NCI-H1694 (cell line): Measurements from ENCODE around the gene ARFGAP2.

Experiments
- DNase-seq: peaks from one replicate; lab custom pipeline; 2025; lab: John Stamatoyannopoulos, UW

Gene ARFGAP2

GRCh38 chr11:47186700-47187695 lies 10.3 kb upstream of the ARFGAP2 start:
- DNase-seq, result peak; percentile 31

- no peak for DNase-seq
Measured at GRCh38 chr11:47186076-47186699, 9.5 kb upstream of the ARFGAP2 start, which contains the start of gene PACSIN3. Gene PACSIN3, minus strand, starts transcription at chr11:47186434. Its CDS starts 3,707 bp downstream, at chr11:47182727.

GRCh38 chr11:47185305-47186075 lies 8.8 kb upstream of the ARFGAP2 start:
- no peak for DNase-seq

GRCh38 chr11:47184711-47185304 lies 8.1 kb upstream of the ARFGAP2 start:
- no peak for DNase-seq

GRCh38 chr11:47183969-47184368 lies 7.3 kb upstream of the ARFGAP2 start:
- no peak for DNase-seq

GRCh38 chr11:47183031-47183856 lies 6.6 kb upstream of the ARFGAP2 start:
- no peak for DNase-seq

GRCh38 chr11:47182380-47182779 lies 5.7 kb upstream of the ARFGAP2 start:
- DNase-seq, result no peak

- no peak for DNase-seq
Measured at GRCh38 chr11:47181271-47181670, 4.6 kb upstream of the ARFGAP2 start.

- DNase-seq, result no peak
Measured at GRCh38 chr11:47180006-47180787, 3.5 kb upstream of the ARFGAP2 start.

GRCh38 chr11:47179655-47179991 lies 2.9 kb upstream of the ARFGAP2 start:
- peak; percentile 18 for DNase-seq

- no peak for DNase-seq
Measured at GRCh38 chr11:47178737-47179654, 2.3 kb upstream of the ARFGAP2 start.

GRCh38 chr11:47178316-47178715 lies 1.6 kb upstream of the ARFGAP2 start:
- no peak for DNase-seq

GRCh38 chr11:47177846-47178245 lies 1.2 kb upstream of the ARFGAP2 start:
- DNase-seq, result no peak

- DNase-seq, result peak; percentile 18
Measured at GRCh38 chr11:47177229-47177845, 658 bp upstream of the ARFGAP2 start.

GRCh38 chr11:47175746-47176327 lies 842 bp downstream of the ARFGAP2 start:
- no peak for DNase-seq

GRCh38 chr11:47172740-47173336 lies 3.8 kb downstream of the ARFGAP2 start:
- no peak for DNase-seq

GRCh38 chr11:47171856-47172255 lies 4.8 kb downstream of the ARFGAP2 start:
- DNase-seq, result no peak
